ENCODE measurements around the gene B4GALT1.

GRCh38 chr9:33106827-33107621 is 60.1 kb downstream of the B4GALT1 start:
- TF ChIP-seq CTCF (IDR thresholded peaks at IDR 0.05) (no peak), POLR2AphosphoS5 (IDR thresholded peaks at IDR 0.05) (no peak), POLR2A (IDR thresholded peaks at IDR 0.05) (no peak)
